A549 (cell line): ENCODE measurements around the gene C16orf46.
A peak's percentile ranks its signal among the peaks of the same experiment; 100 is the strongest.

Source experiments
- ELK1 ChIP-seq: fragments of 150-350 bp; IDR thresholded peaks from 2 replicates; pipeline ENCODE4 v1.6.1; 2014; ENCODE audit warnings: low read depth, mild to moderate bottlenecking, low read length
- EP300 ChIP-seq, 2 experiments: fragments of >200 bp; sonication (Bioruptor Twin); formaldehyde crosslinking; IDR thresholded peaks; 2 replicates in 1 of 2; 3 replicates in 1 of 2; pipeline ENCODE4 v1.6.1; 2016 to 2017
- ESRRA ChIP-seq: fragments of 150-350 bp; IDR thresholded peaks from 2 replicates; pipeline ENCODE4 v1.6.1; 2014; ENCODE audit warnings: mild to moderate bottlenecking, low read length, borderline replicate concordance
- GATA3 ChIP-seq: IDR thresholded peaks from 2 replicates; pipeline ENCODE4 v1.6.1; 2012; ENCODE audit warnings: borderline replicate concordance
- MAZ ChIP-seq: fragments of 150-350 bp; IDR thresholded peaks from 2 replicates; pipeline ENCODE4 v1.6.1; 2014; ENCODE audit warnings: antibody characterized with exemption, low read depth, low read length, borderline replicate concordance
- NR3C1 ChIP-seq: fragments of >200 bp; sonication (Bioruptor Twin); formaldehyde crosslinking; IDR thresholded peaks from 3 replicates; pipeline ENCODE4 v1.6.1; 2017
- POLR2A ChIP-seq: IDR thresholded peaks from 2 replicates; pipeline ENCODE4 v1.6.1; 2012; ENCODE audit warnings: mild to moderate bottlenecking, low read length
- RAD21 ChIP-seq, 2 experiments: fragments of >200 bp in 1 of 2; sonication (Bioruptor Twin) in 1 of 2; formaldehyde crosslinking in 1 of 2; IDR thresholded peaks in 1 of 2; conservative IDR thresholded peaks in 1 of 2; 2 replicates in 1 of 2; 3 replicates in 1 of 2; pipeline ENCODE4 v1.6.1; 2012 to 2018; ENCODE audit warnings: inconsistent platforms in 1 of 2
- ZFP36 ChIP-seq: fragments of 450-650 bp; IDR thresholded peaks from 2 replicates; pipeline ENCODE4 v1.6.1; 2014; ENCODE audit warnings: borderline replicate concordance; ENCODE audit not compliant: partially characterized antibody
- ZSCAN20 ChIP-seq: fragments of 250-450 bp; sonication (Bioruptor Pico); IDR thresholded peaks from 2 replicates; pipeline ENCODE4 v1.8.0; 2022; ENCODE audit warnings: mild to moderate bottlenecking, moderate library complexity
- TF ChIP-seq, protein P1 (sequence below): fragments of >200 bp; sonication (Bioruptor Twin); formaldehyde crosslinking; IDR thresholded peaks from 3 replicates; pipeline ENCODE4 v1.5.1; 2016
- TF ChIP-seq, protein P2 (sequence below): fragments of 250-450 bp; sonication (Bioruptor Pico); IDR thresholded peaks from 2 replicates; pipeline ENCODE4 v1.5.0; 2021; ENCODE audit warnings: mild to moderate bottlenecking, moderate library complexity, borderline replicate concordance
- TF ChIP-seq, protein P3 (sequence below): IDR thresholded peaks from 2 replicates; pipeline ENCODE4 v1.6.1; 2012; ENCODE audit warnings: low read depth, borderline replicate concordance

GRCh38 chr16:81035398-81035974, 41.6 kb downstream of the C16orf46 start, which contains the start of gene ATMIN:
- TF ChIP-seq, protein P1, sequence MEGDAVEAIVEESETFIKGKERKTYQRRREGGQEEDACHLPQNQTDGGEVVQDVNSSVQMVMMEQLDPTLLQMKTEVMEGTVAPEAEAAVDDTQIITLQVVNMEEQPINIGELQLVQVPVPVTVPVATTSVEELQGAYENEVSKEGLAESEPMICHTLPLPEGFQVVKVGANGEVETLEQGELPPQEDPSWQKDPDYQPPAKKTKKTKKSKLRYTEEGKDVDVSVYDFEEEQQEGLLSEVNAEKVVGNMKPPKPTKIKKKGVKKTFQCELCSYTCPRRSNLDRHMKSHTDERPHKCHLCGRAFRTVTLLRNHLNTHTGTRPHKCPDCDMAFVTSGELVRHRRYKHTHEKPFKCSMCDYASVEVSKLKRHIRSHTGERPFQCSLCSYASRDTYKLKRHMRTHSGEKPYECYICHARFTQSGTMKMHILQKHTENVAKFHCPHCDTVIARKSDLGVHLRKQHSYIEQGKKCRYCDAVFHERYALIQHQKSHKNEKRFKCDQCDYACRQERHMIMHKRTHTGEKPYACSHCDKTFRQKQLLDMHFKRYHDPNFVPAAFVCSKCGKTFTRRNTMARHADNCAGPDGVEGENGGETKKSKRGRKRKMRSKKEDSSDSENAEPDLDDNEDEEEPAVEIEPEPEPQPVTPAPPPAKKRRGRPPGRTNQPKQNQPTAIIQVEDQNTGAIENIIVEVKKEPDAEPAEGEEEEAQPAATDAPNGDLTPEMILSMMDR: peak; percentile 100
- TF ChIP-seq, protein P2, sequence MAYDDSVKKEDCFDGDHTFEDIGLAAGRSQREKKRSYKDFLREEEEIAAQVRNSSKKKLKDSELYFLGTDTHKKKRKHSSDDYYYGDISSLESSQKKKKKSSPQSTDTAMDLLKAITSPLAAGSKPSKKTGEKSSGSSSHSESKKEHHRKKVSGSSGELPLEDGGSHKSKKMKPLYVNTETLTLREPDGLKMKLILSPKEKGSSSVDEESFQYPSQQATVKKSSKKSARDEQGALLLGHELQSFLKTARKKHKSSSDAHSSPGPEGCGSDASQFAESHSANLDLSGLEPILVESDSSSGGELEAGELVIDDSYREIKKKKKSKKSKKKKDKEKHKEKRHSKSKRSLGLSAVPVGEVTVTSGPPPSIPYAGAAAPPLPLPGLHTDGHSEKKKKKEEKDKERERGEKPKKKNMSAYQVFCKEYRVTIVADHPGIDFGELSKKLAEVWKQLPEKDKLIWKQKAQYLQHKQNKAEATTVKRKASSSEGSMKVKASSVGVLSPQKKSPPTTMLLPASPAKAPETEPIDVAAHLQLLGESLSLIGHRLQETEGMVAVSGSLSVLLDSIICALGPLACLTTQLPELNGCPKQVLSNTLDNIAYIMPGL: no peak
- TF ChIP-seq RAD21 (conservative IDR thresholded peaks at IDR 0.05 in 1 of 2, IDR thresholded peaks at IDR 0.05 in 1 of 2) (peak; percentile 52 to 82), ELK1 (no peak), ZFP36 (no peak), ESRRA (no peak), POLR2A (peak; percentile 62), ZSCAN20 (CRISPR knock-in tag) (no peak), NR3C1 (no peak), MAZ (no peak), EP300 (IDR thresholded peaks at IDR 0.05) (no peak), GATA3 (no peak)
- TF ChIP-seq, protein P3, sequence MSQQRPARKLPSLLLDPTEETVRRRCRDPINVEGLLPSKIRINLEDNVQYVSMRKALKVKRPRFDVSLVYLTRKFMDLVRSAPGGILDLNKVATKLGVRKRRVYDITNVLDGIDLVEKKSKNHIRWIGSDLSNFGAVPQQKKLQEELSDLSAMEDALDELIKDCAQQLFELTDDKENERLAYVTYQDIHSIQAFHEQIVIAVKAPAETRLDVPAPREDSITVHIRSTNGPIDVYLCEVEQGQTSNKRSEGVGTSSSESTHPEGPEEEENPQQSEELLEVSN: 0 out of 2 replicates have a peak, but pooled peaks have one; percentile 22
